Thyroid gland (tissue), 4 donors: ENCODE measurements around the gene RBM15.

ENCODE experiments used
- CTCF ChIP-seq, 6 experiments: fragments of 200-600 bp in 3 of 6; fragments of 450-650 bp in 3 of 6; sonication (generic) in 3 of 6; IDR thresholded peaks; one replicate each; pipeline ENCODE4 v1.5.1; 2016 to 2019; ENCODE audit warnings: antibody characterized with exemption in 6 of 6, mild to moderate bottlenecking in 2 of 6, inconsistent platforms in 1 of 6, moderate library complexity in 1 of 6
- POLR2A ChIP-seq, 2 donors: fragments of 450-650 bp; IDR thresholded peaks; one replicate each; pipeline ENCODE4 v1.6.1; 2017; ENCODE audit warnings: antibody characterized with exemption in 2 of 2, mild to moderate bottlenecking in 2 of 2, moderate library complexity in 1 of 2

- TF ChIP-seq CTCF (IDR thresholded peaks at IDR 0.05) (no peak), POLR2A (IDR thresholded peaks at IDR 0.05) (no peak)
These were observed 33.2 kb upstream of the RBM15 start for GRCh38 chr1:110305900-110306420.
